HG03039 (cell line): ENCODE results near the gene GRK5.
"Not testable (repeated sequence)": the region's sequence is repeated elsewhere in the genome, so short reads cannot be mapped to it uniquely, and the experiment has no call there.

Source experiments
- ATAC-seq: cut with Tn5 transposase; IDR thresholded peaks from one replicate; pipeline ENCODE4 v1.9.1; 2021; ENCODE audit warnings: mild to moderate bottlenecking, moderate library complexity; ENCODE audit not compliant: unreplicated experiment

Gene GRK5

GRCh38 chr10:119450606-119451299, 243.4 kb downstream of the GRK5 start:
- no peak for ATAC-seq

- ATAC-seq, result no peak
Observed at GRCh38 chr10:119451300-119451896, 244.0 kb downstream of the GRK5 start.

DNA sequence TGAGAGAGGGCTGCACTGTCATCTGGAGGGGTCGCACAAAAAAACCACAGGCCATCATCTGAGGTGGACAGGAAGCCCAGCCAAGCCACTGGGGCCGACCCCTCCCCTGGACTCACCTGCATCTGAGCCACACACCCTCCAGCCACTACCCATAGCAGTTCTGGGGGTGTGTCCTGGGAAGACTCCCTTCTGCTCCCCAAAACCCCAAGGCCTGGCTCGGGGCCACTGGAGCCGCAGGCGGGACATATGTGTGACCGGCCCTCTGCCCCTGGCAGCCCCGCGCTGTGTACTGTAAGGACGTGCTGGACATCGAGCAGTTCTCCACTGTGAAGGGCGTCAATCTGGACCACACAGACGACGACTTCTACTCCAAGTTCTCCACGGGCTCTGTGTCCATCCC, 245.0 kb downstream of the GRK5 start:
- no peak for ATAC-seq

GRCh38 chr10:119453313-119453712, 245.9 kb downstream of the GRK5 start:
- ATAC-seq, result no peak

DNA sequence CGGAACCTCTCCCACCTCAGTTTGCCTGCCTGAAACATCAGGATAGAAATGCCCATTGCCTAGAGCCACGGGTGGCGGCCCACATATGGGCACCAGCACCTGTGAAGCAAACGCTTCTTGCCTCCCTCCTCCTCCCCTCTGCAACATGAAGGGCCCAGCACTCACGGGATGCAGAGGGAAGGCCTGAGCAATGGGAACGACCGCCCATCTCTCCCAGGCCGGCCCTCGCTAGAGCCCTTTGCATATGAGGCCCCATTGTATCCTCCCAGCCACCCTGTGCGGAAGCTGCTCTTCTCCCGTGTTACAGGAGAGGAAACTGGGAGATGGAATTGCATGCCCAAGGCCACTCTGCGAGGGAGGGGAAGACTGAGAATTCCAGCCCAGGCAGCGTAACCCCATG, 246.9 kb downstream of the GRK5 start:
- no peak for ATAC-seq

DNA sequence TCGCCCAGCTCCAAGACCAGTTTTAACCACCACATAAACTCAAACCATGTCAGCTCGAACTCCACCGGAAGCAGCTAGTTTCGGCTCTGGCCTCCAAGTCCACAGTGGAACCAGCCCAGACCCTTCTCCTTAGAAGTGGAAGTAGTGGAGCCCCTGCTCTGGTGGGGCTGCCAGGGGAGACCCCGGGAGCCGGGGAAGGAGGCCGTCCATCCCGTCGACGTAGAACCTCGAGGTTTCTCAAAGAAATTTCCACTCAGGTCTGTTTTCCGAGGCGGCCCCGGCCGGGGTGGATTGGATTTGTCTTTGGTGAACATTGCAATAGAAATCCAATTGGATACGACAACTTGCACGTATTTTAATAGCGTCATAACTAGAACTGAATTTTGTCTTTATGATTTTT, 247.6 kb downstream of the GRK5 start:
- ATAC-seq, result no peak

- ATAC-seq, result peak; percentile 60
Observed at GRCh38 chr10:119455609-119456434, 248.5 kb downstream of the GRK5 start.

DNA sequence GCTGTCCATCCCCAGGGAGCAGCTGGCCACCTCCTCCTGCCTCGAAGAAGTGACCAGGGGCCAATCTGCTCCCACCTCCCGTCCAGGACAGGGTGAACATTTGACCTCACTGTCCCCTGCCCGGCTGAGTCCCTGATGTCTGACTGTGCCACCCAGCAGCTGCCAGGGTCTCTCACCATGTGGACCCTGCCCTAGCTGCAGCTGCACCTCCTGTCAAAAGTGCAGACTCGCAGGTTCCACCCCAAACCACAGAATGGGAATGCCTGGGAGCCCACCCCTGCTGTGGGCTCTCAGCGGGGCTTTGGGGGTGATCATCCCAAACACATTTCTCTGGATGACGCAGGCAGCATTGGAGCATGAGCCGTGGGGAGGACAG, 249.1 kb downstream of the GRK5 start:
- no peak for ATAC-seq

GRCh38 chr10:119457966-119458766, 250.8 kb downstream of the GRK5 start:
- ATAC-seq, result no peak

- ATAC-seq, result no peak
Observed at GRCh38 chr10:119459681-119460340, 252.4 kb downstream of the GRK5 start.

DNA sequence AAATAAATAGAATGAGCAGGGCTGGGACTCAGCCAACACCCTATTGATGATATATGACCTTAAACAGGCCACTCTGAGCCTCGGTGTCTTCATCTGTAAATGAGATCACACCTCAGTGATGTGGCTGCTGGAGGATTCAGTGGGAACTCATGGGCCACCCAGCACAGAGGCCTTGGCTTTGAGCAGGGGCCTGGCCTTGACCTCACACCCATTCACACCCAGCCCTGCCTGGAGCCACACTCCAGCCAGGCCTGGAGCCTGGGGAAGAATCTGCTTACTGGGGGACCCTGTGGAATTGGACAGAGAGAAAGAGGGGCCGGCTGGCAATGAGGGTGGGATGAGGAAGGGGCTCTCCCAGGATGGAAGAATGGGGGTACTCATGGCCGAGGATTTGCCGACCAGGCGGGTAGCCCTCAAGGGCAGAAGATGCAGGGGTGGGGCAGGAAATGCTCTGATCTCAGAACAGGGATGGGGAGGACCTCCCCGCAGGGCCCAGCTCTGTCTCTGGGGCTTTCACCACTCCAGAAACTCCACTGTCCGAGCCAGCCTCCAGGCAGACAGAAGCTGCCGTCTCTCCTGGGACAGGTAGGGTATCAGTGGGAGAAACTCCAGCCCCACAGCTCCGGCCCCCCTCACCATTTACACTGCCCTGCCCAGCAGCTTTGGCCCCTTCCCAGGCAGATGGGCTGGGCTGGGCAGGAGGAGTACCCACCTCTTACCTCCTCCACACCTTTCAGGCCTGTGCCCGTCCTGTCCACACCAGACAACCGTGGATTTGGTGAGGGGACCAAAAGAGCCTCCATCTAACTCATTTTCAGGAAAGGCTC, 253.2 kb downstream of the GRK5 start:
- no peak for ATAC-seq

DNA sequence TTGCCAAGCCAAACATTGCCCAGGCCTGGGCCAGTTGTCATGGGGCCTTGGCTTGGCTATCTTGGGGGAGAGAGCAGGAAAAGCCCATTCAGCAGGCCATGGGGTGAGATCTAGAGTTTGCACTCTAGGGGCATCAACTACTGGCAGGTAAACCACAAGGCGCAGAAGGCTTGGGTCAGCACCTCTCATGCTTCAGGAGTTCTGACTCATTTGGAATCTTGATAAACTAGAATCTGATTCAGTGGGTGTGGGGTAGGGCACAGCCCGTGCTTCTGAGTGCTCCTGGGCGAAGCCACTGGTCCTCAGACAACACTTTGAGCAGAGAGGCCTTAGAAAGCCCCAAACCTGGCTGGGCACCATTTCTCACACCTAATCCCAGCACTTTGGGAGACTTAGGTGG, 254.0 kb downstream of the GRK5 start:
- no peak for ATAC-seq

DNA sequence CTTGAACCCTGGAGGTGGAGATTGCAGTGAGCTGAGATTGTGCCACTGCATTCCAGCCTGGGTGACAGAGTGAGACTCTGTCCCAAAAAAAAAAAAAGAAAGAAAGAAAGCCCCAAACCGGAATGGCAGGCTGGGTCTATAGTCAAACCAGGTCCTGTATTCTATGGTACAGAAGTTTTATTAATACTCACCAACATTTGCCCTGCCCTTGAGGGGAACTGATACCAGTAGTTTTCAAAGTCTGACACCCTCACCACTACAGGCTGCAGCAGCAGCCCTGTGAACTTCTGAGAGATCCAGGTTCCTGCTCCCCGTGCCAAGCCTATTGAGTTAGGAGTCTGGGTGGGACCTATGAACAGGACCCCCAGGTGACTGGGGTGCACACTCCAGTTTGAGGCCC, 254.6 kb downstream of the GRK5 start:
- ATAC-seq, result no peak

- ATAC-seq, result no peak
Observed at GRCh38 chr10:119462773-119463172, 255.4 kb downstream of the GRK5 start.

GRCh38 chr10:119463195-119463594, 255.8 kb downstream of the GRK5 start:
- not testable (repeated sequence) for ATAC-seq

DNA sequence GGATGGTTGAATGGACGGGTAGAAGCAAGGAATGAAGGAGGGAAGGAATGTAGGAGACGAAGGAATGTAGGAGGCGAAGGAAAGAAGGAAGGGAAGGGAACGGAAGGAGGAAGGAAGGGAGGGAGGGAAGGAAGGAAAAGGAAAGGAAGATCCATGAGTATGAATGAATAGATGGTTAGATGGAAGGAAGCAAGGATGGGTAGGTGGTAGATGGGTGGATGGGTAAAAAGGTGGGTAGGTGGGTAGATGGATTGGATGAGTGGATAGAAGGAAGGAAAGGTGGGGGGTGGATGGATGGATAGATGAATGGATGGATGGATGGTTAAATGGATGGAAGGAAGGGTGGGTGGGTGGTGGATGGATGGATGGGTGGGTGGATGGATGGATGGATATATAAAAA, 257.7 kb downstream of the GRK5 start:
- no peak for ATAC-seq

GRCh38 chr10:119466076-119466475, 258.7 kb downstream of the GRK5 start:
- no peak for ATAC-seq

GRCh38 chr10:119466655-119467054, 259.3 kb downstream of the GRK5 start:
- ATAC-seq, result no peak

DNA sequence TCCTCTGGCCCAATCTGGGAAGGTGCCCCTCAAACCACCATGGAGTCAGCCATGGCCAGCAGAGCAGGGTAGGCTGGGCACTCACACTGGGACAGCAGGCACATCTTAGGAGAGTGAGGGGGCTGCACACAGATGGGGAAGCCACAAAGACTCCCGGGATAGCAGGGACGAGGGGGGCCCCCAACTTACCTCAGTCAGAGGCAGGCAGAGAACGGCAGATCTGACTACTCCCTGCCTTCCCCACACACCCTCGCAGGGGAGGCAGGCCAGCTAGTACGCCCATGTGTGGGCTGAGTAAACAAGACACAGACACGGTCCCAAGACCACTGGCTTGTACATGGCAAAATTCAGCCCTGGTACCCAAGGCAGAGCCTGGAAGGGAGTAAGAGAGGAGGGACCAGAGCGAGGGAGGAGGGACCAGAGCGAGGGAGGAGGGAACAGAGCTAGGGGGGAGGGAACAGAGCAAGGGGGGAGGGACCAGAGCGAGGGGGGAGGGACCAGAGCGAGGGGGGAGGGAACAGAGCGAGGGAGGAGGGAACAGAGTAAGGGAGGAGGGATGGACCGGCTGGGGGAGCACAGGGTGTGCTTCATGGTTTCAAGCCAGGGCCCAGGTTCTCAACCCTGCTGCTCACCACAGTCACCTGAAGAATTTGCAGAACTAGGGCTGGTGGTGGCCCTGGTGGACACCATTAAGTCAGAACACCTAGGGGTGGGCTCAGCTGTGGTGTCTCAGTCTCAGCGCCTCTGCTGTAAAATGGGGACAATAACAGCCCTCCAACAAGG, 261.4 kb downstream of the GRK5 start:
- ATAC-seq, result no peak
